Measurements from ENCODE around the gene ZNF211. TPM values are rescaled to one million over a fixed set of nuclear protein-coding genes. Genes with fewer than 3 reads are reported as not detected.

The ZNF211 gene
- total RNA-seq, 1 donor from 2014 or later: 11.9 TPM

GRCh38 chr19:57642396-57643046 lies 9.6 kb downstream of the ZNF211 start:
- peak; percentile 51 for DNase-seq (ENCODE audit: extremely low spot score, unreplicated experiment)
- H3K4me1 Mint-ChIP-seq (ENCODE audit: unreplicated experiment): no peaks in the 10 kb centered on the region
- H3K9me3 Mint-ChIP-seq (ENCODE audit: unreplicated experiment): peaks cover 55% of the 10 kb centered on the region
- TF ChIP-seq CTCF (IDR thresholded peaks at IDR 0.05): no peak
- H3K27me3 Mint-ChIP-seq (ENCODE audit: unreplicated experiment): no peaks in the 10 kb centered on the region
- H3K36me3 Mint-ChIP-seq (ENCODE audit: unreplicated experiment): peaks cover 59% of the 10 kb centered on the region
- H3K4me3 Mint-ChIP-seq (ENCODE audit: unreplicated experiment): no peak overlapping the region
- no peak overlapping the region for H3K27ac Mint-ChIP-seq (ENCODE audit: unreplicated experiment)

- H3K27ac Mint-ChIP-seq (ENCODE audit: unreplicated experiment): no peak overlapping the region
- no peak overlapping the region for H3K4me3 Mint-ChIP-seq (ENCODE audit: unreplicated experiment)
- H3K9me3 Mint-ChIP-seq (ENCODE audit: unreplicated experiment): peaks cover 54% of the 10 kb centered on the region
- no peaks in the 10 kb centered on the region for H3K27me3 Mint-ChIP-seq (ENCODE audit: unreplicated experiment)
- H3K36me3 Mint-ChIP-seq (ENCODE audit: unreplicated experiment): peaks cover 50% of the 10 kb centered on the region
- TF ChIP-seq CTCF (IDR thresholded peaks at IDR 0.05): no peak
- no peak for DNase-seq (ENCODE audit: extremely low spot score, unreplicated experiment)
- H3K4me1 Mint-ChIP-seq (ENCODE audit: unreplicated experiment): no peaks in the 10 kb centered on the region
These were observed 10.8 kb downstream of the ZNF211 start for GRCh38 chr19:57643734-57644133.

GRCh38 chr19:57648331-57649003 lies 15.5 kb downstream of the ZNF211 start:
- DNase-seq (ENCODE audit: extremely low spot score, unreplicated experiment): no peak
- H3K9me3 Mint-ChIP-seq (ENCODE audit: unreplicated experiment): peaks cover 40% of the 10 kb centered on the region

GRCh38 chr19:57651654-57651996 lies 18.7 kb downstream of the ZNF211 start:
- H3K4me1 Mint-ChIP-seq (ENCODE audit: unreplicated experiment): no peaks in the 10 kb centered on the region
- TF ChIP-seq CTCF (IDR thresholded peaks at IDR 0.05): no peak
- peaks cover 3% of the 10 kb centered on the region for H3K27me3 Mint-ChIP-seq (ENCODE audit: unreplicated experiment)
- no peak for DNase-seq (ENCODE audit: extremely low spot score, unreplicated experiment)
- no peak overlapping the region for H3K4me3 Mint-ChIP-seq (ENCODE audit: unreplicated experiment)
- H3K9me3 Mint-ChIP-seq (ENCODE audit: unreplicated experiment): peaks cover 50% of the 10 kb centered on the region
- H3K27ac Mint-ChIP-seq (ENCODE audit: unreplicated experiment): no peak overlapping the region
- H3K36me3 Mint-ChIP-seq (ENCODE audit: unreplicated experiment): no peaks in the 10 kb centered on the region

More at GRCh38 chr19:57648331-57649003, 15.5 kb downstream of the ZNF211 start:
- Mint-ChIP-seq H3K4me1 (ENCODE audit: unreplicated experiment) (no peaks in the 10 kb centered on the region), H3K27me3 (ENCODE audit: unreplicated experiment) (no peaks in the 10 kb centered on the region), H3K4me3 (ENCODE audit: unreplicated experiment) (no peak overlapping the region), H3K36me3 (ENCODE audit: unreplicated experiment) (peaks cover 3% of the 10 kb centered on the region), H3K27ac (ENCODE audit: unreplicated experiment) (no peak overlapping the region)
- no peak for TF ChIP-seq CTCF (IDR thresholded peaks at IDR 0.05)

GRCh38 chr19:57653689-57654088 lies 20.7 kb downstream of the ZNF211 start:
- H3K9me3 Mint-ChIP-seq (ENCODE audit: unreplicated experiment): peaks cover 33% of the 10 kb centered on the region
- H3K27ac Mint-ChIP-seq (ENCODE audit: unreplicated experiment): no peak overlapping the region
- no peak overlapping the region for H3K4me3 Mint-ChIP-seq (ENCODE audit: unreplicated experiment)
- peaks cover 3% of the 10 kb centered on the region for H3K27me3 Mint-ChIP-seq (ENCODE audit: unreplicated experiment)
- no peaks in the 10 kb centered on the region for H3K4me1 Mint-ChIP-seq (ENCODE audit: unreplicated experiment)
- DNase-seq (ENCODE audit: extremely low spot score, unreplicated experiment): no peak
- H3K36me3 Mint-ChIP-seq (ENCODE audit: unreplicated experiment): no peaks in the 10 kb centered on the region
- no peak for TF ChIP-seq CTCF (IDR thresholded peaks at IDR 0.05)

Measured in osteocyte (in vitro differentiated cells).